ENCODE data around the gene ACCS.

DNA sequence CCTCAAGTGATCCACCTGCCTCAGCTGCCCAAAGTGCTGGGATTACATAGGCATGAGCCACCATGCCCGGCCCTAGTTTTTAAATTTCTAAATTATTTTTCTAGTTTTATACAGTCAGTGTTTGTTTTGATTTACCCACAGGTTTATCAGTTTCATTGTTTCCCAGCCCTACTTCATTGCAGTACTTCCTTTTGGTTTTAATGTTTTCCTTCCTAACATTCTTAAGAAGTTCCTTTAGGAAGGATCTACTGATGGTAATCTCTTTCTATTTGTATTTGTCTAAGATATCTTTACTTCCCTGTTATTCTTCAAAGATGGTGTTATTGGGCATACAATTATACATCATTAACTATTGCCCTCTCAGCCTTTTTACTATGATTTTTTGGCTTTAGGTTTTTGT is 24.5 kb downstream of the ACCS start:
- TF ChIP-seq CTCF (IDR thresholded peaks at IDR 0.05) = no peak
- TF ChIP-seq POLR2A (IDR thresholded peaks at IDR 0.05) = no peak

All from tibial nerve (tissue), 3 donors.